ENCODE results near the gene ETNK2.
"Not testable (repeated sequence)": the region's sequence is repeated elsewhere in the genome, so short reads cannot be mapped to it uniquely, and the experiment has no call there.

The ETNK2 gene

DNA sequence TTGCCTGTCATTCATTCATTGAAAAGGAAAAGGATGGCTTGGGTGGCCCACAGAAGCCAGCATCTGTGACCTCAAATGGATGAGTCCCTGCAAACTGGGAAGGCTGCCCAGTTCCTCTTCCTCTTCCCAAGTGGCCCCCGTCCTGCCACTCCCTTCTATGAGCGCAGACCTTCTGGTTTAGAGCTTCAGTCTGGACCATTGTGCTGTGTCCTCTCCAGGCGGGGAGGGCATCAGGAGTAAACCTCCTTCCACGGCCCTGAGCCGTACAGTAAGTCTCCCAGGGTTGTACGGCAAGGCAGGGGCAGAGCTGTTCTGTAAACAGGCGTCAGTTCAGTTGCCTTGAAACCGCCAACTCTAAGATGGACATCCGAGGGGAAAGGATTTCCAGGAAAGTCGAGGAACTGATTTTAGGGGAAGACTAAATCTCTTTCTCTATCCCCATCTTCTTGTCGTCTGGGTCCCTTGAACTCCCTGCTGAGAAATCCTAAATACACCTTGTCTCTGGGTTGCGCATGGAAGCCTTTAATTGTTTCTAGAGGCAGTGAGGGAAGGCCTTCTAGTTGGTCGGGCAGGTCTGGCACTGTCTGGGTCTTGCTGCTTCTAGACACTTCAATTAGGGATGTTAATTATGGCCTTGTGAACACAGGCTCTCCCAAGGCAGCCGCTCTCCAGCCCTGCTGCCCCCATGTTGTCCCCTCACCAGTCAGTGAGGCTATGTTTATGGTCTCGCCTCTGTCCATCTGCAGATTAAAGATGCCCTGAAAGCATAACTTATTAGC is 56.8 kb downstream of the ETNK2 start:
- peak; percentile 88 for DNase-seq

DNA sequence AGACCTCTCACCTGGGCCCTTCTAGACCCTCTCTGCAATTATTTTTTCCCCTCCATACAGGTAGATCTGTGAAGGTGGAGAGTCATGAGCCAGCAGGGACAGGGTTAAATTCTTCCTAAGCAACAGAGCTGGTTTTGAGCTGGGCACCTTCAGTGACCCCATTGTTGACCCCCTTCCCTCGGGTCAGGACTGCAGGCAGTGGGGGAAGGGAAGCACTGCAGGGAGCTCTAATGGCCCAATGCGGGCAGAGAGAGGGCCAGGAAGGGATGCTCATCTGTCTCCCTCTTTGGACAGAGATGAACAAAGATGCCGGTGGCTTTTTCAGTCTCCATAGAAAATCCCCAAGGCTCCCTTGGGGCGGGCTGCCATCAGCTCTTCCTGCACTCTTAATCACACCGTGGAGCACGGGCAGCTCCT is 57.5 kb downstream of the ETNK2 start:
- peak; percentile 56 for DNase-seq

DNA sequence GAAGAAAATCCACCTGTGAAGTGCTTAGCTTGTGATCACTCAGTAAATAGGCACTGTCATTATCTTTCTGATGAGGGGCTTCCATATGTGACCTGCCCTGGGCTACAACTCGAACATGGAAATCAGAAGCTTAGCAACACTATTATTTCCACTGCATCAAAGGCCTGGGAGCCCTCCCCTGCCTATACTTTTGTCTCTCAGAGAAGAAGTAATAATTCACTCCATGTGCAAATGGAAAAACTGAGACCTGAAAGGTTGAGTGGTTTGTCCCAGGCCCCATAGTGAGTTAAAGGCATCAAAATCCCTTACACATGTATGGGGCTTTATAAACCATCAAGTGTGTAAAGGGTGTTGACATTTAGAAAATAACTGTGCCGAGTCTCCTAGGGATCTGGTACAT is 58.1 kb downstream of the ETNK2 start:
- peak; percentile 43 for DNase-seq

DNA sequence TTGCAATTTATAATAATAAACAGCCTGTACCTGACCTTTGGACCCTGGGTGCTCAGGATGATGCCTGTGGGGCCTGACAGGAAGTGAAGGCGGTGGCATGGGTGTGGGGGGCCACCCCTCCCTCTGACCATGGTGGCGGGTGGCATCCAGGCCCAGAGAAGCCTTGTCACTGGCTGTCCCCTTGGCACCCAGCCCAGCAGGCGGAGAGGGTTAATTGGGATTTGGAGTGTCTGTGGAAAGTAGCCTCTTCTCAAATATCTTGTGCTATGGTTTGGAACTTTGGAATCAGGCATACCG is 58.5 kb downstream of the ETNK2 start:
- DNase-seq = peak; percentile 76

GRCh38 chr1:204092632-204093420 is 59.0 kb downstream of the ETNK2 start:
- DNase-seq = peak; percentile 65

DNA sequence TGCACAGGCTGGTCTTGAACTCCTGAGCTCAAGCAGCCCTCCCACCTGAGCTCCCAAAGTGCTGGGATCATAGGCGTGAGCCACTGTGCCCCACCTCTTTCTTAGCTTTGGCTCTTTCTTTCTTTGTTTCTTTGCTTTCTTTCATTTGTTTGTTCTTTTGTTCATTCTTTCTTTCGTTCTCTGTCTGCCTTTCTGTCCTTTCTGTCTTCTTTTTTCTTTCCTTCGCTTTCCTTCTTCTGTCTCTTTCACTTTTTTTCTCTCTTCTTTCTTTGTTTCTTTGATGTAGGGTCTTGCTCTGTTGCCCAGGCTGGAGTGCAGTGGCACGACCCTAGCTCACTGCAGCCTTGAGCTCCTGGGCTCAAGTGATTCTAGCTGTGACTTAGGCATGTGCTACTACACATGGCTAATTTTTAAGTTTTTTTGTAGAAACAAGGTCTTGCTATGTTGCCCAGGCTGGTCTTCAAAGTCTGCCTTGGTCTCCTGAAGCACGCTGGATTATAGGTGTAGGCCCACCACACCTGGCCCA is 60.0 kb downstream of the ETNK2 start:
- no peak for DNase-seq

GRCh38 chr1:204091066-204091465 is 60.8 kb downstream of the ETNK2 start:
- DNase-seq = no peak

DNA sequence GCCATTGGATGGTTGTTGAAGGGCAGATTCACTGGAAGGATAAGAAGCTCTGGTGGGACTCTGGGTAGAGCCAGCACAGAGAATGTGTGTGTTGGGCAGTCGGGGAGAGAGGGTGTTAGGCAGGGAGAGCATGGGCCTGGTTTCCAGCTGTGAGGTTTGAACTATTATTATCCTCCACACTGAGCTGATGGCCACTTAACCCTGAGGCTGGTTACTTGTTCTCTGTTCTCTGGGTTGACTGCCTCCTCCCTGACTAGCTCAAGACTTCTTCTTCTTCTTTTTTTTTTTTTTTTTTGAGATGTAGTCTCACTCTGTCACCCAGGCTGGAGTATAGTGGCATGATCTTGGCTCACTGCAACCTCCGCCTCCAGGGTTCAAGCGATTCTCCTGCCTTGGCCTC is 61.7 kb downstream of the ETNK2 start:
- not testable (repeated sequence) for DNase-seq

DNA sequence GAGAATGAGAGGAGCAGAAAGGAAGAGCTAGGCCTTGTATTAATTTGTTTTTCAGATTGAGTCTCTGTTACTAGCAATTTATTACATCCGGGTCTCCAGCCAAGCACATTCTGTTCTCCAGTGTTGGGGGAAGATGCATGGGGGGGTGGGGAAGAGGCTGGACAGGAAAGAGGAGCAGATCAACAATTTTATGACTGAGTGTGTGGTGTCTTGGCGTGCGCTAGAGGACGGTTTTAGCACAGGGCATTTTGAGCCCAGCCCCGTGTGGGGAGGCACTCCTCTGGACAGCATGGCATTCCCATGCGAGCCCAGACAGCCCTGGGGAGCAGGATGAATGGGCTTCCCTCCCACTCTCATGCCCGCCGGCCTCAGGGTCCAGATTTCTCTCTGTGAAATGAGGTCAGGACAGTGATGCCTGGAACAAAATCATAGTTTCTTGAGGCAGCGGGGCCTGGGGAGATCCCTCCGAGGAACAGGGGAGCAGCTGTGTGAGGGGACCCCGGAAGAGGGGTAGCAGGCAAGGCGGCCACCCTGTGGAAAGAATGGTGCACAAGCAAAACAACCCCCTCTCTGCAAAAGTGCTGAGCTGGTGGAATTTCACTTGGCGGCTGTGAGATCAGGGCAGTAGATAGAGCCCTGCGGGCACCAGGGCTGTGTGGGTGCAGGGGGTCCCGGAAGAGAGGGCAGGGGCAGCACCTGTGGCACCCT is 62.6 kb downstream of the ETNK2 start:
- DNase-seq = no peak

DNA sequence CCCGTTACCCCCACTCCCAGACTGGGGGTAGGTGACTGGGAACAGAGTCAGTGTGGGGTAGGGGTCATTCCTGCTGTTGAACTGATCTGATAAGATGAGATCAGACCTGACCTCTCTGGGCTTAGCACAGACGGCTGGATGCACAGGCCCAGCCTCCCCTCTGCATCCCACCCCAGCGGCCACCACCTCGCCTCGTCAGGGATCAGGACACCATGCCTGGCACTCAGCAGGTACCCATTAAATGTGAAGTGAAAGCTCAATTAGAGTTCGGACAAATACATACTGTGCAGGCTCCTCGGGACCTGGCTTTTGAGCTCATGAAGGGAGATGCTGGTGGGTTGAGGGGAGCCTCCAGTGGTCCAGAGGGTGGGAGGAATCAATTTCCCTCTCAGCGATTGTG is 63.2 kb downstream of the ETNK2 start:
- peak; percentile 15 for DNase-seq

- DNase-seq = no peak
Measured at GRCh38 chr1:204087893-204088528, 63.8 kb downstream of the ETNK2 start.

DNA sequence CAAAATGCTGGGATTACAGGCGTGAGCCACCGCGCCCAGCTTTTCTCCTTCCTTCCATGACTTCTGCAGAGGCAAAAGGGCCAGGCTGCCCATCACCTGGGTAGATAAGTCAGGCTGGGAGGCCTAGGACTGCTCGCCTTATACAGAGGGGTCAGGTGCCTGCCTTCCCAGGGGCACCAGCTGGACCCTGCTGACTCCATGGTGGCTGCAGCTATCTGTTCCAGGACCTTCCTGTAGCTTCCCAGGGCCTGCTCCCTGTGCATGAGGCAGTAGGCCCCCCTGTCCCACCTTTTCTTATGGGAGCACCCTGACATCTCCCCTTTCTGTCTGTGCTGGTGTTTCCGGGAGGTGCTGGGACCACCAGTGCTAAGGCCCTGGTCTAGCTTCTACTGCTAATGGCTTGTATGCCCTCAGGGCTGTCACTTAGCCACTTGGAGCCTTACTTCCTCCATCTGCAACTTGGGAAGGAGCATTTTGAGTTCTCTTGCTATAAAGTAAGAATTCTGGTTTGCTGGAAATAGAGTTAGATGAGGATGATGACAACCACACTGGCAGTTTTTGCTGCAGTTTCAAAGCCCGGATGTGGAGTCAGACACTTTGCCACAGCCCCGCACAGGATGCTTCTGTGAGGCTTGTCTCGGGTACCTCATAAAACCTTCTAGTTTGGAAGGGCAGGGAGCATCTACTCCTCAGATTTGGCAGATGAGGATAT is 64.5 kb downstream of the ETNK2 start:
- no peak for DNase-seq

- DNase-seq = no peak
Measured at GRCh38 chr1:204085876-204086275, 66.0 kb downstream of the ETNK2 start.

- peak; percentile 99 for DNase-seq
Measured at GRCh38 chr1:204084247-204084772, 67.5 kb downstream of the ETNK2 start.

DNA sequence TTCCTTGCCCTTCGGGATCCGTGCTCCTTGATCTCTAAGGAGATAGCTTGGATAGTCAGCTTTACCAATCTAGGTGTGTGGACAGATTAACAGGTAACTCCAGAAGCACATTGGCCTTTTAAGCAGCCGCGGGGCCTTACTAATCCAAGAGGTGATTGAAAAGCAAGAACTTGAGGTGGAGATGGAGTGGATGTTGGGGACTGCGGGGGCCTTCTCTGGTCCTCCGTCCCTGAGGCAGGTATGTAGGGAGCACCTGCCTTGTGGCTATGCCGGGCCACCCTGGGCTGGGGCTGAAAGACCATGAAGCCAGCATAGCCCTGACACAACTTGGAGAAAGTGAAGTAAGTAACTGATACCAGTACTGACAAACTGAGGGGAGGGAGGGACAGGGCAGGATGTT is 68.4 kb downstream of the ETNK2 start:
- no peak for DNase-seq

DNA sequence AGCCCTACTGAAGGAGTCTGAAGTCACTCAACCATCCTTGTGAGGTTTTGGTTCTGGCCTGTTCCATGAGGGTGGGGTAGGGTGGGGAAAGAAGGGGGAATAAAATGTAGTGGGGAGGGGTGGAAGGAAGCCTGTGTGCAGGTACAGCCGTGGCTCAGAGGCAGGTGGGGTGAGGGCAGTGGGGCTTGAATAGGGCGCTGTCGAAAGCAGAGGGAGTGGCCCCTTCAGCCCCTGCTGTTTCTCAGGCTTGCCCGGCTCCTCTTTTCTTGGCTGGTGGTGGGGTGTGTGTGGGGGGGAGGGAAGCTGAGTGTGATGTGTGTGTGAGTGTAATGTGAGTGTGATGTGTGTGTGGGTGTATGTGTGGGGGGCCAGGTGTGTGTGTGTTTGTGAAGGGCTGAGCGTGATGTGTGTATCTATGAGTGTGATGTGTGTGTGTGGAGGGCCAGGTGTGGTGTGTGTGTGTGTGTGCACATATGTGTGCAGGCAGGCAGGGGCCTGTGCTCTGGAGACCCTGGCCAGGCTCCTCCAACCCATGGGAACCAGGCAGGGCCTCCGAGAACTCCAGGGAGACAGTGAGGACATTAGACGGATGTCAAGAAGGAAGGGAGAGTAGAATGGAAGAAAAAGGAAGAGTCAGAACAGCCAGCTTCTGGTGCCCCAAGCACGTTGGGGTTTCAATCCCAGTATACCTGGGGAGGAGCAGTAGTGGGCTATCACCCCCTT is 69.9 kb downstream of the ETNK2 start:
- no peak for DNase-seq

DNA sequence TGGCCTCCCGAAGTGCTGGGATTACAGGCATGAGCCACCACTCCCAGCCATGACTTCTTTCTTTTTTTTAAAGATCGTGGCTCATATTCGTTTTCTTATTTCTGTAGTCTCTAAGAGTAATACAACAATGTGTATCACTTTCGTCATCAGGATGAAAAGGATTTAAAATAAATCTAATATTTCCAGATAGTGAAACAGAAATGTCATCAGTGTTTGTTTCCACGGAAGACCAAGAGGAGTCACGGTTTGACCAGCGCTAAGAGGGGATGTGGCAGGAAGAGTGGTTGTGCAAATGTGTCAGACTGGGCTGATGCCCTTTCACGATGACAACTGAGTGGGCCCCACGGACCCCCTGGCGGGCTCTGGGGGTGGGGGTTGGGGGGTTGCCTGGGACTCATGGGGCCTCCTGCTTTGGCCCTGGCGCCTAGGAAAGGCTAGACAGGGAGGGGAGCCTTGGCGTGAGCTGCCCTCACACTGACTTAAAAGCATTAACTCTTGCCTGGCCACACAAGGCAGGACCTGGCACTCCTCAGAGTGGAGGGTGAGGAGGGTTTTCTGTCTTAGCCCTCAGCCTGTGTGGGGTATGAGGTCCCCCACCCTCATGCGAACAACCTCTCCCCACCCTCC is 70.6 kb downstream of the ETNK2 start:
- DNase-seq = no peak

Data from NCI-H69 (cell line).